NCI-H1436 (cell line): ENCODE data around the gene CCDC134.
A peak's percentile ranks its signal among the peaks of the same experiment; 100 is the strongest.
"Not testable (repeated sequence)": the region's sequence is repeated elsewhere in the genome, so short reads cannot be mapped to it uniquely, and the experiment has no call there.

Experiments used
- DNase-seq: peaks from one replicate; lab custom pipeline; 2025; lab: John Stamatoyannopoulos, UW

The CCDC134 gene

DNA sequence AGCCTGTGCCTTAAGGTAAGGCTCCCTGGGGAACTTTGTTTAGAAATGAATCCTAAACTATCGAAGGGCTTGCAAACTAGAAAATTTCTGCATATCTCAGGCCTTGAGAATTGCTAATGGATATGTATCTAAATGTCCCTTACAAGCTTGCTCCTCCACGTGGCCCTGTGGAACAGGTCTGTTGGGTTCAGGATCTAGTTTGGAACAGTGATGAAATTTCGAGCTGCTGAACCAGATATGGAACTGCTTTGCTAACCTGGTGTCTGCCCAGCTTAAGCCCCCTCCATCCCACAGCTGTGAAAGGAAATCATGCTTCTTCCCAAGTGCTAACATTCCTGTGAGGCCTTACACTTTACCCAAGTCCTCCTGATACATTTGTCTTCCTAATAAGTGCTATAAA is 44.0 kb downstream of the CCDC134 start:
- DNase-seq, result no peak

DNA sequence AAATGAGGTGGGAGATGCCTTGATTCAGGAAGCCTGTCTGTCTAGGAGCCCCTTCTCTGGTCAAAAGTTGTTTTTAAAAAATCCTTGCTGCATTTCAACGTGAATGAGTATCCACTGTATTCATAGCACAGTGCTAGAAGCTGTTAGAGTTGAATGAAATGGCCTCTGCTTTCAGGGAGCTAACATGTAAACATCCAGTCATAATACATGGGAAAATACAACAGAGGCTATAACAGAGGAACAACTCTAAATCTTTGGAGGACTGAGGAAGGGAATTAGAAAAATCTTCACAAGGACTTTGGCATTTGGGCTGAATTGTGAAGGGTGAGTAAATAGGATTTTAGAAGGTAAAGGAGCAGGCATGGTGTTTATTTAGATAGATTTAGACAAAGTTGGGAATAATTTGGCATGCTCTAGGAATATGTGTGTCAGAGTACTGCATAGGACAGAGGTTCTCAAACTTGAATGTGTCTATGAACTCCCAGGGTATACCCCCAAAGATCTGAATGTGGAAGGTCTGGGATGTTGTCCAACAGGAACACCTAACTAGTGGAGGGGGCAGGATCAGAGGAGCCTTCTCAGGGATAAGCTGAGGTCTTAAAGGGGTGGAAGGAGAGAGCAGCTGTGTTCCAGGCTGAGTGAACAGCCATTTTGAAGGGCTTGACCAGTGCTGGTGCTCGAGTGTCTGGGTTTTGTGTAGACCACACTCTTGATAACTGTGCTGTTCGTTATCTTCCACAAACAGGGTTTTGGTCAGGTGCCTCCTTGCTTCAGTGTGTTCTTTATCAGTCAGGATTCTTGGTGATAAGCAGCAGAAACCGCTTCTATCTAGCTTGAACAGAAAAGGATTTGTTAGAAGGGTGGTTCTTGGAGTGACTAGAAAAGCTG is 45.1 kb downstream of the CCDC134 start:
- no peak for DNase-seq

DNA sequence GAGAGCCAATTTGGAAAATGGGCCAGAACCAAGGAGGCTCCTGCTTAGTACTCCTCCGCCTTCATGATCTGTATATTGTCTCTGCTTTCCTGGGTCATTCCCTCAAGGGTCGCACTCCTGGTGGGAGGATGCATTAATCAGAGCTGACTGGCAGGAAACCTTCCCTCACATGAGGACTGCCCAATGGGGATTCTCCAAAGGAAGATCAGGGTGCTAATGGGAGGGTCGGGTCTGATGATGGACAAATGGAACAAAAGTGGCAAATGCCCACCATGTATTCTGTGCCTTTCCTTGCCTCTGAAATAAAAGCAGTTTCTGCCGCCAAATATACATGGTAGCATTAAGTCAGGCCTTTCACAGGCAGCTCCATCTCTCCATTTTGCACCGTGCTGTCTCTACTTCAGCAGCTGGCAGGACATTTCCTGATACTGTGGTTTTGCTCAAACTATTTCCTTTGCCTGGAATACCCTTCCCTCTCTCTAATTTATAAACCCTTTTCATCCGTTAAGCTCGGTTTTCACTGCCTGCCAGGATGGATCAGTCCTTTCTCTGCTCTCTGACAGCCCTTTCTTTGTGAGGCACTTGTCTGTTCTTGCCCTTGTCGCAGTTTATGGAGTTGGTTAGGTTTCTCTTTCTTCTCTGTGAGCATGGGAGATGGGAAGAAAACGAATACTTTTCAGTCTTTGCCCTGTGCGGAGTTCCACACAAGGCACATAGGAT is 45.9 kb downstream of the CCDC134 start:
- DNase-seq, result no peak

DNA sequence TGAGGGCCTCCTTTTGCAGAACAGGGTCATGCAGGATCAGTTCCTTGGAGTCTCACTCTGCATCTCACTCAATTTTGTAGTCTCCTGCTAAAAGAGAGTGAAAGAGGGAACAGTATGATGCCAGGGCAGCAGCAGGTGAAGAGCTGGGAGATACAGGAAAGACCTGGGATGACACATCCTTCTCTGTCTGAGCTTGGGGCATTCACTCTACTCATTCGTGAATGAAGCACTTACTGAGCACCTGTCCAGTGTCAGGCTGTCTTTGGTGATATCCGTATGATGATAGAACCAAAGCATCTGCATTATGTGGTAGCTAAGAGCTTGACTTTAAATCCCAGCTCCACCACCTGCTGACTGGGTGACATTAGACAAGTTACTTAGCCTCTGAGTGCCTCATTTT is 46.8 kb downstream of the CCDC134 start:
- no peak for DNase-seq

DNA sequence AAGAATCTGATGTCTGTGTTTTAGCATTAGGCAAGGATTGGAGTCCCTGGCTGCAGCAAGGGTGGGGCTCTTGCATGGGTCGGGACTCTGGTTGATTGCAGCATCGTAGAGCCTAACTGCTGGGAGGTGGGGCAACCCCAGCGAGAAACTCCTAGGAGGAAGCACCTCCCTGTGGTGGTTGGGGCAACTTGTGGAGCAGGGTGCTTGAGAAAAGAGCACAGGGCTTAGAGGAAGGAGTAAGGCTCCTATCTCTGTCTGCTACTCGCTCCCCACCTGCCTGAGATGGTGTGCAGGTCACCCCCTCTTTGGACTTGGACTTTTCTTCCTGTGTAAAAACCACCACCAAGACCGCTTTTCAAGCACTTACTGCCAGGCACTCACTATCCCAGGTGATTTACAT is 48.0 kb downstream of the CCDC134 start:
- DNase-seq, result no peak

DNA sequence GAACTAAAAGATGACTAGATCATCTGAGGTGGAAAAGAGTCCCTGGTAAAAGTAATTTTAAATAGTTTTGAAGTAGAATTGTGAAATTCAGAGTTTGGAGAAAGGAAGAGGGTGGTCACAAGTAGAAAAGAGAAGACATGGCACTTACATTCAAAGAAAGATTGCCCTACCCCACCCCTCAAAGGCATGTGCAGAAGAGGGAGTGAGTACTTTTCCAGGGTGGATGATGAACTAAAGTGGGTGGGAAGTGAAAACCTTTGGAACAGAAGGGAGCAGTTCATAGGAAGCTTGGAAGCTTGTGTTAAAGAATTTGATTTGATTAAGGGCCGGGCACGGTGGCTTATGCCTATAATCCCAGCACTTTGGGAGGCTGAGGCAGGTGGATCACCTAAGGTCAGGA is 56.0 kb downstream of the CCDC134 start:
- no peak for DNase-seq

DNA sequence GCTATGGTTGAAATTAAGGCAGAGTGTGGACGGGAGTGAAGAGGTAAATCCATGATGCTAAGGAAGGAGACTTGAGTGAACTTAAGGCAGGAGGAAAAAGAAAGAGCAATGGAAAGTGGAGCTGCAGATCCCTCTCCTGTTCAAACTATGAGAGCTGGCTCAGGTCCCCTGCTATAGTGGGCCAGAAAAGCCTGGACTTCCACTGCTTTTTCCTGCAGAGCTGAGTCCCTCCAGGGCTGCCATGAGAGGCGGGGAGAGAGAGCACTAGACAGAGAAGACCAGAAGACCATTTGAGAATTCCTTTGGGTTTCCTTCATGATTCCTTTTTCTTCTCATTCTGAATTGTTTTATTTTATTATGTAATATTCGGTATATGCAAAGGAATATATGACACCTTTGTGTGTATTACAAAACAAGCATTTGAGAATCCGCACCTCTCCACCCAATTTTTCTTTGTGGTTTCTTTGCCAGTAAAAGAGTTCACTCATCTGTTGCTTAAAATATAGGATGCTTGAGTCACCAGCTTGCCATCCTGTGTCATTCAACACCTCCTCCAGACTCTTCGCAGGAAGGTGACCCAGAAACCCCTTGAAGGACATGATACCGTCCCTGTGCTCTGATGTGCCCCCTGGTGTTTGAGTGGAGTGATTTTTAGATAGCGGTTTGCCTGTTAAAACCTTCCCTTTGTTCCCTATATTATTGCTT is 56.8 kb downstream of the CCDC134 start:
- DNase-seq, result peak; percentile 44

DNA sequence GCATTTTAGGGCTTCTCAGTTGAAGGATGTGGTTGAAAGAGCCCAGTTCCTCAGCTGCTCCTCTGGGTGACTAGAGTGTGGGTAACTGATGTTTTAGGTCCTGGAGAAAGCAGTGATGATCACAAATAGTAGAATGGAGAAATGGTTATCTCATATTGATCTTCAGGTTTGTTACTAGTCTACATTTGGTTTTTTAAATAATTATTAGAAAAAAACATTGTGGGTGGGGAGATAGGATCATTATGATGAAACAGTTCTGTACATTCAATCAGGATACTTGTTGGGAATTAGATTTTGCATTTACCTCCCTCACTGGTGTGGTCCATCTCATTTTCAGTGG is 57.4 kb downstream of the CCDC134 start:
- no peak for DNase-seq

DNA sequence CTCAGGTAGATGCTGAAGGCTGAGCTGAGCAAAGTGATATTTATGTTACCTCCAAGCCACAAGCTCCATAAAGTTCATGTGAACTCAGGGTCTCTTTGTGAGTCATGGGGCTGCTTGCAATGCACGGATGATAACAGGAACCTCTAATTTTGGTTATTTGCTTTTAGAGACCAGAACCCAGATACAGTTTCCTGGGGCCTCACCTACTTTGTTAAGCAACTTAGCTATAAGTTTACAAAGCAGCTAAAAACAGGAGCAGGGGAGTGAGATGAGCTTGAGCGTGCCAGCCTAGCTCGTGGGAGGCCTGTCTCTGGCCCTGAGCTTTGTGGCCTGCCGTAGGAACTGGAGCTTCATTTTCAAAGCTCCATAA is 61.7 kb downstream of the CCDC134 start:
- no peak for DNase-seq

DNA sequence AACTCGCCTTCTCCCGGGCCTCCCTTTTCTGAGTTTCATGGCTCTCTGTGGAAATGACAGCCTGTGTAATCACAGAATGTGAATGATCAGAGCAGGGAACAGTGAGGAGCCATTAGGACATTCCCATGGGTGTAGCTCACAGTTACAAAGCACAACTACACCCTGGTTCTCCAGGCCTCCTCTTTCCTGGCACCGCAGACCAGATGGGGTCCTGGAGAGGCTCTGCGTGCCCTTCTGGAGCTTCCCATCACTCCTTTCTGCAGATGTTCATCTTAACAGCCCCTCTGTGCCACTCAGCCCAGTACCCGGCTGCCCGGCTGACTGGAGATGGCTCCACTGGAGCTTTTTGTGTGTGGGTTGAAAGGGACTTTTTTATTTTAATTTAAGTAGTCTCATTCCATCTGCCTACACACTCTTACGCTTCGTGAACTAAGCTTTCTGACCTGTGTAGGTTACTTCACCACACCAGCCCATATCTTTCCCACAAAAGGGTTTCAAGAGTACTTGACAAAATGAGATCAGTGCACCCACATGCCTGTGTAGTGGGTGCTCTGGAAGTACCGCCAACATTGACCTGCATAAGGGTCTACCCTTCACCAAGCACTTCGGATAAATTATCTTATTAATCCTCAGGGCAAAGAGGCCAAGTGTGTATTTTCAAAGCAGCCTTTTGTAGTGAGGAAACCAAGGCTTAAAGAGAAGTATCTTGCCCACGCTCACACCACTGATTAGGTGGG is 62.2 kb downstream of the CCDC134 start:
- DNase-seq, result no peak

DNA sequence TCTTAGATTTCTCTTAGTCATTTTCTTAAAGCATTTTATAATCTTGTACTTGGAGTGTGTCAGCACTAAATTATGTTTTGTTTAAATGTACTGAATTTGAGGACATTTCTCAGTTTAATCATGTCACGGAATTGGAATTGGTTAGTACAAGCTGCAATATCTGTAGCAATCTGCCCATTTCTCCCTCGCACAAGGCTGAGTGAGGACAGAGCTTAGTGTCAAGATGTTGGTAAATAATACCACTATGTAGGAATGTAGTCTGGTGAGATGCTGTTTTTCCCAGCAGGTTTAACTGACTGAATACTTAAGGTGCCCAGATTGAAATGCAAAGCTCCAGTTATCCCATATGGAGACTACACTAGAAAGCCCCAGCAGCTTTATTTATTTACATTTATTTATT is 63.0 kb downstream of the CCDC134 start:
- no peak for DNase-seq

DNA sequence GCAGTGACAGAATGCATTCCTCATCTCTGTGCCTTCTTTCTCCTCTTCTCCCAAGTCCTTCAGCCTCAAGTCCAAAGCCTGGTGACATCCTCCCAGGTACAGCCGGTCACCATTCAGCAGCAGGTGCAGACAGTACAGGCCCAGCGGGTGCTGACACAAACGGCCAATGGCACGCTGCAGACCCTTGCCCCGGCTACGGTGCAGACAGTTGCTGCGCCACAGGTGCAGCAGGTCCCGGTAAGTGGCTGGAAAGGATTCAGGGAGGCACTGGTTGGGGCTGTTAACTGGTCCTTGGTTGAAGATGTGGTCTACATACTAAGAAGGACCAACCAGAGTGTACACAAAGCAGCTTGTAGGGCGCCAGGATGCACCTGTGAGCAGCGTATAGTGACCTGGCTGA is 68.1 kb downstream of the CCDC134 start:
- no peak for DNase-seq

DNA sequence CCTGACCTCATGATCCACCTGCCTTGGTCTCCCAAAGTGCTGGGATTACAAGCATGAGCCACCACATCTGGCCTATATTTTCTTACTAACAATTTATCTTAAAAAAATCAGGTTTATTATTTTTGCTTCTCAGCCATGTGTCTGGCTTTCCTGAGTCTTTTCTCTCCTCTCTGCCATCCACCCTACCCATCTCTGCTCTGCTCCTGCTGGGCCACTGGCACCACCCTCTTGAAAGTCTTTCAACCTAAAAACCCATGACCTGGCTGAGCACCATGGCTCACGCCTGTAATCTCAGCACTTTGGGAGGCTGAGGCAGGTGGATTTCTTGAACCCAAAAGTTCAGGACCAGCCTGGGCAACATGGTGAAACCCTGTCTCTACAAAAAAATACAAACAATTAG is 69.6 kb downstream of the CCDC134 start:
- not testable (repeated sequence) for DNase-seq

DNA sequence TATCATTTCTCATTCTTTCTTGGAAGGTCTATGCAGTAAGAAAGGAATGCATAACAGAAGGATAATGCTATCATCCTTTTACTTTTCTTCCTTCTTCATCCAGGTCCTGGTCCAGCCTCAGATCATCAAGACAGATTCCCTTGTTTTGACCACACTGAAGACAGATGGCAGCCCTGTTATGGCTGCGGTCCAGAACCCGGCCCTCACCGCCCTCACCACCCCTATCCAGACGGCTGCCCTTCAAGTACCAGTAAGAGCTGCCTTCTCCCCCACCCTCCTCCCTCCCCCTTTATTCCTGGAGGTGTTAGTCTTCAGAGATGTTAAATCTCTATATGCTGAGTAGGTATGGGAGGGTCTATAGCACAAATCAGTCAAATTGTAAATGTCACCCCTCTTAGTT is 70.3 kb downstream of the CCDC134 start:
- DNase-seq, result no peak

DNA sequence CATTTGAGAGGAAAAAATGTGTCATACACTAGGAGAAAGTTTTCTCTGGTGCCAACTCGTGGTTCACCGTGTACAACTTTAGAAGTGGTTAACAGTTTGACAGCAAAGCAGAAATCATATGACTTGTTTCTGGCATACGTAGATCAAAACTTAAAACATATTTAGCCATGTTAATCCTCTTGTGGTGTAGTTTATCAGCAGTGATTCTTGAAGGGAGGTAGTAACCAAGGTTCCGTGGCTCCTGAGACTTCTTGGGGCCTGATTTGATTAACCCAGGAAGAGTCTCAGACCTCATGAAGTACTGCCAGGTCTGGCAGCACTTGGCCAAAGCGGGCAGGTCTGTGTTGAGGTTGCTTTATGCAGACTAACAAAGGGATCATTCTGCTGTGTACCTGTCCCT is 72.9 kb downstream of the CCDC134 start:
- DNase-seq, result no peak

DNA sequence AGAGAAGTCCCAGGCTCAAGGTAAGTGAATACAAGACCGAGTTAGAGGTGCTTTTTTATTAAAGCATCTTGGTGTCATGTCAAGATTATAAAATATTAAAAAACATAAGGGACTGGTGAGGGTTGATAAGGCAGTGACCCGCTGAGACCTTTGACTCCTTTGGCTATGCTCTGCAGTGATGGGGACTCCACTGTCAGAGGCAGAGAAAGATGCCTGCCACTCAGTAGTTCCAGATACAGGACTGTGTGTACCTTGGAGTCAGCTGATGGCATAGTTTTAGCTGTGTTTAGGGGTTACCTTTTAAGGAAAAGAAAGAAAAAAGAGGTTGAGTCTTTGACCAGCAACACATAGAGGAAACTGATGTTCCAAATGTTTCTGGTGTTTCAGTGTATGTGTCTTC is 73.6 kb downstream of the CCDC134 start:
- no peak for DNase-seq

DNA sequence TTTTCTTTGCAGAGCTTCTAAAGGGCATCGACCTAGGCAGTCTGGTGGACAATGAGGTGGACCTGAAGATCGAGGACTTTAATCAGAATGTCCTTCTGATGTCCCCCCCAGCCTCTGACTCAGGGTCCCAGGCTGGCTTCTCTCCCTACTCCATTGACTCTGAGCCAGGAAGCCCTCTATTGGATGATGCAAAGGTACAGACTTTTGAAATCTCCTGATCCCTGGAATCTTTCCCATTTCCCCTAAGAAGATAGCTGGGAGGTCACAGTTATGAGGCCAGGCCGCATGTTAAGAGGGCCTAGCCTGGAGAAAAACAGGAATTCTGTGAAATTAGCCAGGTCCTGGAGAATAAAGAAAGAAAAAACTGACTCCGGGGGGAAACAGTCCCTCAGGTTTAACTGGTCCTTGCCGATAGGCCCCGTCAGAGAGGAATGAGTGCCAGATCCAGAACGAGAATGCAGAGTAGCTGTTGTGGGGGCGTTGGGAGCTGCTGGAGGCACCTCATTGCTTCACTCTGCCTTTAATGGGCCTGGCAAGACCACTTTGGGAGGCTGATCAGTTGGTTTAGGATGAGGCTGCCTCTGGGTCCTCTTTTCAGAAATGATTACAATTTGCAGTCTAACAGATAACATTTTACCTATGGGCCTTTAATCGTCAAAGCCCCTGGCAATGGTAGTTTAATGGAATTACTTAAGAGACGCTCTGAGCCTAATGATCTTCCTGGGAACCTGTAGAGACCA is 75.2 kb downstream of the CCDC134 start:
- no peak for DNase-seq
